HepG2 (cell line): ENCODE data around the gene SLCO1B1. TPM values are rescaled to one million over a fixed set of nuclear protein-coding genes. Genes with fewer than 3 reads are reported as not detected.

ENCODE experiments used
- ATAC-seq: fragments of 200-7000 bp; cut with Tn5 transposase; 3 replicates; pipeline ENCODE4 v1.9.1; 2020; ENCODE audit warnings: mild to moderate bottlenecking, moderate library complexity
- BruUV-seq: library from RNA; stranded (reverse); fragments of 400-500 nt; replicated peaks from 2 replicates; lab custom pipeline; 2021; lab: Mats Ljungman, UMichigan
- CTCF ChIA-PET: fragments of 300-600 bp; formaldehyde crosslinking; extraction: SDS; loops from one replicate; lab custom pipeline; 2021; ENCODE audit warnings: low total read pairs, inconsistent platforms, low intra/inter-chr PET ratio; lab: Yijun Ruan, JAX
- POLR2A ChIA-PET: fragments of 350-600 bp; sonication (Branson Sonifier 250); formaldehyde crosslinking; loops from one replicate; lab custom pipeline; 2020; ENCODE audit warnings: antibody characterized with exemption, inconsistent platforms; lab: Yijun Ruan, JAX
- DNase-seq: peaks from one replicate; pipeline ENCODE4 v3.0.0-alpha.2; 2015; ENCODE audit warnings: low spot score
- FAIRE-seq: peaks from 3 replicates; lab custom pipeline; 2011; peaks lifted over from hg19 to GRCh38; lab: Jason Lieb, UNC
- H2AFZ ChIP-seq: one replicate; pipeline ENCODE4 v1.6.1; 2011; ENCODE audit warnings: low read length, inconsistent platforms
- H3K27ac ChIP-seq: fragments of 300-600 bp; 3 replicates; pipeline ENCODE4 v1.8.0; 2011; ENCODE audit warnings: mixed run types, mild to moderate bottlenecking, mixed read lengths, low read length, inconsistent platforms; ENCODE audit not compliant: insufficient read depth; ENCODE audit errors: extremely low read length
- H3K27me3 ChIP-seq, 2 experiments: fragments of 200-600 bp in 1 of 2; 2 replicates in 1 of 2; 3 replicates in 1 of 2; pipeline versions ENCODE4 v1.6.0 to v1.8.0; 2011; ENCODE audit warnings: low read length in 2 of 2, mild to moderate bottlenecking in 2 of 2, moderate library complexity in 2 of 2, inconsistent platforms in 1 of 2; ENCODE audit not compliant: insufficient read depth in 2 of 2, control insufficient read depth in 1 of 2
- H3K36me3 ChIP-seq, 2 experiments: fragments of 200-600 bp in 1 of 2; replicated peaks in 1 of 2; 2 replicates in 1 of 2; 3 replicates in 1 of 2; pipeline versions ENCODE4 v1.5.1 to v1.8.0; 2011; ENCODE audit warnings: low read length in 2 of 2, inconsistent platforms in 1 of 2; ENCODE audit not compliant: insufficient read depth in 2 of 2, control insufficient read depth in 1 of 2
- H3K4me1 ChIP-seq: 2 replicates; pipeline ENCODE4 v1.5.1; 2012; ENCODE audit warnings: low read length, inconsistent platforms; ENCODE audit not compliant: insufficient read depth
- H3K4me2 ChIP-seq: 2 replicates; pipeline ENCODE4 v1.6.0; 2011; ENCODE audit warnings: low read depth, low read length, inconsistent platforms
- H3K4me3 ChIP-seq, 3 experiments: fragments of 200-600 bp in 1 of 3; sonication (generic), shearing (Covaris generic) in 1 of 3; replicated peaks in 1 of 3; 2 replicates each; pipeline ENCODE4 v1.5.1; 2011 to 2016; ENCODE audit warnings: low read length in 3 of 3, inconsistent platforms in 2 of 3, low read depth in 2 of 3, mild to moderate bottlenecking in 2 of 3, control low read depth in 1 of 3, mixed read lengths in 1 of 3; ENCODE audit not compliant: insufficient read depth in 1 of 3
- H3K79me2 ChIP-seq: one replicate; pipeline ENCODE4 v1.6.1; 2011; ENCODE audit warnings: low read length, inconsistent platforms; ENCODE audit not compliant: insufficient read depth
- H3K9ac ChIP-seq: 2 replicates; pipeline ENCODE4 v1.6.0; 2011; ENCODE audit warnings: mild to moderate bottlenecking, low read depth, low read length, inconsistent platforms; ENCODE audit not compliant: insufficient read depth
- H3K9me3 ChIP-seq: 2 replicates; pipeline ENCODE4 v1.5.1; 2012; ENCODE audit warnings: mild to moderate bottlenecking, low read length
- H4K20me1 ChIP-seq: 2 replicates; pipeline ENCODE4 v1.6.0; 2011; ENCODE audit warnings: inconsistent platforms, mild to moderate bottlenecking, low read length, moderate library complexity; ENCODE audit not compliant: insufficient read depth
- BCL6 ChIP-seq: IDR thresholded peaks from 2 replicates; pipeline ENCODE4 v1.6.1; 2016; ENCODE audit warnings: missing genetic modification reagents, missing compliant biosample characterization
- CTCF ChIP-seq: sonication (generic); formaldehyde crosslinking; IDR thresholded peaks from 2 replicates; pipeline ENCODE4 v1.5.0; 2020; ENCODE audit warnings: mild to moderate bottlenecking, missing genetic modification reagents, moderate library complexity
- NAIF1 ChIP-seq: sonication (generic); formaldehyde crosslinking; IDR thresholded peaks from 2 replicates; pipeline ENCODE4 v1.5.0; 2020; ENCODE audit warnings: mild to moderate bottlenecking, missing genetic modification reagents, borderline replicate concordance
- PCBP2 ChIP-seq: fragments of 200-400 bp; formaldehyde crosslinking; optimal IDR thresholded peaks from 2 replicates; pipeline ENCODE3; 2018; ENCODE audit warnings: low read length, low read depth; ENCODE audit not compliant: poor library complexity, severe bottlenecking
- PHF5A ChIP-seq: IDR thresholded peaks from one replicate; pipeline ENCODE4 v1.6.1; 2018; ENCODE audit warnings: low read depth, missing genetic modification reagents; ENCODE audit not compliant: unreplicated experiment
- SOX6 ChIP-seq, 2 experiments: fragments of 450-650 bp in 1 of 2; sonication (generic) in 1 of 2; formaldehyde crosslinking in 1 of 2; IDR thresholded peaks; 2 replicates each; pipeline versions ENCODE4 v1.4.0 to v1.6.1; 2017 to 2020; ENCODE audit warnings: antibody characterized with exemption in 1 of 2, mild to moderate bottlenecking in 1 of 2, missing genetic modification reagents in 1 of 2
- STAG1 ChIP-seq: sonication (generic); formaldehyde crosslinking; IDR thresholded peaks from 2 replicates; pipeline ENCODE4 v1.4.0; 2020; ENCODE audit warnings: missing genetic modification reagents
- TEAD3 ChIP-seq: optimal IDR thresholded peaks from 2 replicates; pipeline ENCODE3; 2016; ENCODE audit warnings: borderline replicate concordance
- ZNF570 ChIP-seq: sonication (generic); formaldehyde crosslinking; IDR thresholded peaks from 2 replicates; pipeline ENCODE4 v1.4.0; 2020; ENCODE audit warnings: mild to moderate bottlenecking, missing genetic modification reagents, borderline replicate concordance
- WGBS: methylation state at CpG from one replicate; pipeline ENCODE4 v1.1.6; 2017; ENCODE audit warnings: low lambda C conversion rate; 5-methylcytosine and 5-hydroxymethylcytosine counted together
- in situ Hi-C: cut with HindIII; loops from 2 replicates; pipeline ENCODE4 v1.10.0; 2017; ENCODE audit warnings: low pct_unique_long_range_greater_than_20kb; ENCODE audit not compliant: extremely low pct_ligation_motif_present
- intact Hi-C: fragments of 100-400 bp; cut with micrococcal nuclease; formaldehyde crosslinking; loops from one replicate; pipeline ENCODE4 v1.10.0; 2022; ENCODE audit not compliant: unreplicated experiment
- polyA plus RNA-seq, 8 experiments: library from polyadenylated mRNA; depleted of rRNA in 3 of 8; stranded (reverse) in 7 of 8; unstranded in 1 of 8; fragments of >200 nt; fragmentation: Illumina TruSeq in 4 of 8; extraction: Trizol in 4 of 8; gene quantifications; 2 replicates each; pipeline versions ENCODE4 v1.2.1 to v1.2.3, GENCODE V29; 2011 to 2016; ENCODE audit warnings: low read depth in 4 of 8, missing spikeins in 1 of 8, mixed read lengths in 1 of 8; ENCODE audit not compliant: insufficient read depth in 1 of 8
- total RNA-seq, 5 experiments: library from RNA; depleted of rRNA; stranded (reverse); fragments of >200 nt; fragmentation: Illumina TruSeq; extraction: Trizol; gene quantifications; 2 replicates each; pipeline ENCODE4 v1.2.3, GENCODE V29; 2016; ENCODE audit warnings: low read depth in 1 of 5

SLCO1B1 gene
- total and polyA plus RNA-seq, 2 of the 13 experiments (the other 11 are each of a cell fraction or from before 2014, with no cell fraction given), result not detected

- ChIA-PET CTCF (interaction anchor here (1.2 kb wide), 1 partner anchor 432 kb away, joined by 7 read pairs; no protein-coding TSS in a partner anchor), POLR2A (no interaction called here)
- H3K4me1 ChIP-seq, result no peaks in the 10 kb centered on the region
- no peaks in the 10 kb centered on the region for H4K20me1 ChIP-seq
- H2AFZ ChIP-seq, result no peak overlapping the region
- H3K79me2 ChIP-seq, result no peaks in the 10 kb centered on the region
- ATAC-seq, result peak; percentile 46; the same call in 1 of the 3 replicates
- H3K27ac ChIP-seq, result no peak overlapping the region
- no TSS peak for BruUV-seq
- DNase-seq, result no peak
- TF ChIP-seq CTCF (CRISPR knock-in tag) (0 out of 2 replicates have a peak, but pooled peaks have one; percentile 7), BCL6 (no peak), TEAD3 (CRISPR knock-in tag) (no peak), STAG1 (CRISPR knock-in tag) (peak; percentile 21; the same call in 1 of the 2 replicates), ZNF570 (CRISPR knock-in tag) (no peak), PCBP2 (no peak), NAIF1 (no peak), SOX6 (IDR thresholded peaks at IDR 0.05) (no peak), SOX6 (CRISPR knock-in tag; IDR thresholded peaks at IDR 0.05) (no peak), PHF5A (CRISPR knock-in tag) (no peak)
- H3K36me3 ChIP-seq, result no peaks in the 10 kb centered on the region
- no peaks in the 10 kb centered on the region for H3K9me3 ChIP-seq
- H3K27me3 ChIP-seq, result no peaks in the 10 kb centered on the region
- no peak for FAIRE-seq
- intact Hi-C loops (loop anchor here (1.0 kb wide), 1 partner anchor 432 kb away; no protein-coding TSS in a partner anchor), in situ Hi-C loops (no loop called here)
- WGBS, result 0% methylated on average over 1 of the region's 1 CpG
- no peak overlapping the region for H3K4me2 ChIP-seq
- no peak overlapping the region for H3K4me3 ChIP-seq
- H3K9ac ChIP-seq, result no peak overlapping the region
Measured at GRCh38 chr12:21248679-21249078, 117.7 kb downstream of the SLCO1B1 start.
